GM18858 (cell line): ENCODE data around the gene BSDC1.
"Not testable (repeated sequence)": the region's sequence is repeated elsewhere in the genome, so short reads cannot be mapped to it uniquely, and the experiment has no call there.

Source experiments
- ATAC-seq: cut with Tn5 transposase; IDR thresholded peaks from one replicate; pipeline ENCODE4 v1.9.1; 2021; ENCODE audit not compliant: unreplicated experiment

The BSDC1 gene, protein sequence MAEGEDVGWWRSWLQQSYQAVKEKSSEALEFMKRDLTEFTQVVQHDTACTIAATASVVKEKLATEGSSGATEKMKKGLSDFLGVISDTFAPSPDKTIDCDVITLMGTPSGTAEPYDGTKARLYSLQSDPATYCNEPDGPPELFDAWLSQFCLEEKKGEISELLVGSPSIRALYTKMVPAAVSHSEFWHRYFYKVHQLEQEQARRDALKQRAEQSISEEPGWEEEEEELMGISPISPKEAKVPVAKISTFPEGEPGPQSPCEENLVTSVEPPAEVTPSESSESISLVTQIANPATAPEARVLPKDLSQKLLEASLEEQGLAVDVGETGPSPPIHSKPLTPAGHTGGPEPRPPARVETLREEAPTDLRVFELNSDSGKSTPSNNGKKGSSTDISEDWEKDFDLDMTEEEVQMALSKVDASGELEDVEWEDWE

DNA sequence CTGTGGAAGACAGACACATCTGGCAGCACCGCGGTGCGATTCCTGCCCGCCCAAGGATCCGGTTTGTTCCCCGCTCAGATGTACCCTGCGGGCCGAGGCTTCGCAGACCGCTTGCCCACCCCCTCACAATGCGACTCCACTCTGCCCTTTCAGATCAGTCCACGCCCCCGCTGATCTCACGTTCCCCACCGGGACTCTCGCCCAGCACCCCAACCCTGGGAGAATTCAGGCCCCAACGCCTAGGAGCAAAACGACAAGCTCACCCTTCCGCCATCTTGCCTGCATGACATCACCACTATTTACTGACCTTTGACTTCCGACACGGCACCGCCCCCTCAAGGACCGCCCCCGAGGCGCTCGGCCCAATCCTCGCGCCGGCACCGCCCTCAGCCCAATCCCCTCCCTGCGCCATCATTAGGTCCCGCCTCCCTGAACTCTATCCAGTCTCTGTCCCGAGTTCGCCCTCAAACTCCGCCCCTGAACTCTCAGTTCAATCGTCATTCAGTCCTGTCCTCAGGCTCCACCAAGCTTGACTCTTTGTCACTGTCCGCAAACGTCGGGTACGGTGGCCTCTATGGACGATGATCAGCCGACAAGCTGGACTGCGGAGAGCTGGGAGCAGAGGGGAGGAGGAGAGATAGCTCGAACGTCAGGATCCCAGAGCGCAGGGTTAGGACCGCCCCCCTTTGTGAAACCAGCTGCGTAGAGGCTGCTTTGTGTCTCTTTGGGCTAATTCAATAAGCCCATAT is at the start of gene BSDC1:
TSS of gene BSDC1 (minus strand) at position 301 of the 749 bp plus-strand sequence. CDS start at position 274, 27 bp downstream.
- peak; percentile 77 for ATAC-seq

DNA sequence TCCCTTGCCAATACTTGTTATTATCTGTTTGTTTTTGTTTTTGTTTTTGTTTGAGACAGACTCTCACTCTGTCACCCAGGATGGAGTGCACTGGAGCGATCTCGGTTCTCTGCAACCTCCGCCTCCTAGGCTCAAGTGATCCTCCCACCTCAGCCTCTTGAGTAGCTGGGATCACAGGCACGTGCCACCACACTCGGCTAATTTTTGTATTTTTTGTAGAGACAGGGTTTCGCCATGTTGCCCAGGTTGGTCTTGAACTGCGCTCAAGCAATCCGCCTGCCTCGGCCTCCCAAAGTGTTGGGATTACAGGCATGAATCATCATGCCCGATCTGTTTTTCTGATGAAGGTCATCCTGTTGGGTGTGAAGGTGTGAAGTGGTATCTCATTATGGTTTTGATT is 47.2 kb upstream of the BSDC1 start:
- ATAC-seq: not testable (repeated sequence)

DNA sequence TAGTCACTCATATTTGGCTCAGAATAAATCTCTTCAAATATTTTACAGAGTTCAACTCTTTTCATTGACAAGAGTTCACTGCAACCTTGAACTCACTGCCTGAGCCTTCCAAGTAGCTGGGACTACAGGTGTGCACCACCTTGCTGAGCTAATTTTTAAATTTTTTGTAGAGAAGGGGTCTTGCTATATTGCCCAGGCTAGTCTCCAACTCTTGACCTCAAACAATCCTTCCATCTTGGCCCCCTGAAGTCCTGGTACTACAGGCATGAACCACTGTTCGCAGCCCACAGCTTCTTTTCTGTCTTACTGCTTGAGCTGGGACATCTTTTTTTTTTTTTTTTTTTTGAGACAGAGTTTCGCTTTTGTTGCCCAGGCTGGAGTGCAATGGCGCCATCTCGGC is 44.5 kb upstream of the BSDC1 start:
- ATAC-seq: not testable (repeated sequence)

DNA sequence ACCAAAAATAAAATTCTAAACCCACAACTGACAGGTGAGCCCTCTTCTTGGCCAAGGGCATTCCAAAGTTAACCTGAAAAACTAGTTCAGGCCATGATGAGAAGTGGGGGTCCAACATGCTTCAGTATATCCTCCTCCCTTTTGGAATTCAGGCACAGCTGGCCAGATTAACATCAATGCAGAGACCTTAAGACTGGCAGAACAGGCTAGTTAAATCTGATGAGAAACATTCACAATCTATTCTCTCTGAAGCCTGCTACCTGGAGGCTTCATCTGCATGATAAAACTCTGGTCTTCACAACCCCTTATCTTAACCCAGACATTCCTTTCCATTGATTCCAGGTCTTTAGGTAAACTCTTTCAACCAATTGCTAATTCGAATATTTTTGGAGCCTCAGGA is 43.9 kb upstream of the BSDC1 start:
- ATAC-seq: no peak

DNA sequence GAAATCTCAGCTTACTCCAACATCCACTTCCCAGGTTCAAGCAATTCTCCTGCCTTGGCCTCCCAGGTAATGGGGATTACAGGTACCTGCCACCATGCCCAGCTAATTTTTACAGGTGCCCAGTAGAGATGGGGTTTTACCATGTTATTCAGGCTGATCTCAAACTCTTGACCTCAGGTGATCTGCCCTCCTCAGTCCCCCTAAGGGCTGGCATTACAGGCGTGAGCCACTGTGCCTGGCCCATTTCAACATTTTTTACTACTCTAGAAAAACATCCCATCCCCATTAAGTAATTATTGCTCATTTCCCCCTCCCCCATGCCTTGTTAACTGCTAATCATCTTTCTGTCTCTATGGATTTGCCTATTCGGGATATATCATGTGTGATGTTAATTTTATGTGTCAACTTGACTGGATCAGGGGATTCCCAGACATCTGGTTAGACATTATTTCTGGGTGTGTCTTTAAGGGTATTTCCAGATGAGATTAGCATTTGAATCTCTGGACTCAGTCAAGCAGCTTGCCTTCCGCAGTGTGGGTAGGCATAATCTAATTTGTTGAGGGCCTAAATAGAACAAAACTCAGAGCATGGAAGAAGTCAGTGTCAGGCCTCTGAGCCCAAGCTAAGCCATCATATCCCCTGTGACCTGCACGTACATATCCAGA is 37.6 kb upstream of the BSDC1 start:
- no peak for ATAC-seq

DNA sequence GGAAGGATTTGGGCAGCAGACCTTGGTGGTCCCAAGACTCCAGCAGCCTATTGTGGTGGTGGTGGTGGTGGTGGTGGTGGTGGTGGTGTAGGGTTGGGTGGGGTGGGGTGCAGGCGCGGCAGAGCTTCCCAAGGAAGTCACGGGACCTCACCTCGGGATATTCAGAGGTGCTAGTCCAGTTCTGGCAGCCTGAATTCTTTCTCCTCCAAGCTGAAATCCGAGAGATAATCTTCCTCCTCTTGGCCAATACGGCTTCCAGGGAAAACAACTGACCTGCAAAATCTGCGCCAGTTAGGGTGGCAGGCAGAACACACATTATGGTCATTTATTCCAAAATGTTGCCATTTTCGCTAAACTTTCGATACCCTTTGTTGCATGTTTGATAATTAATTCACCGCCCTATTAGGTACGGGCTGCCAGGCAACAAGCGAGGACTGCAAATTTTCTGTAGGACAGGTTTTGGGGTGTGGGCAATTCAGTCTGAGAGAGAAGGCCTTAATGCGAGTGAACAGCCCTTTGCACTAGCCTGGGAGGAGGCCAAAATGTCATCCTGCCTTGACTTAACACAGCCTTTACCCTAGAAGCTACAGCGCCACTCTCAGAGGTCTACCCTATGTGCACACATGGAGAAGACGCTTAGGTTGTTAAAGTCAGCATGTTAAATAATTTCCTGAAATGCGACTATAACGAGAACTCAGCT is 33.2 kb upstream of the BSDC1 start:
- no peak for ATAC-seq

DNA sequence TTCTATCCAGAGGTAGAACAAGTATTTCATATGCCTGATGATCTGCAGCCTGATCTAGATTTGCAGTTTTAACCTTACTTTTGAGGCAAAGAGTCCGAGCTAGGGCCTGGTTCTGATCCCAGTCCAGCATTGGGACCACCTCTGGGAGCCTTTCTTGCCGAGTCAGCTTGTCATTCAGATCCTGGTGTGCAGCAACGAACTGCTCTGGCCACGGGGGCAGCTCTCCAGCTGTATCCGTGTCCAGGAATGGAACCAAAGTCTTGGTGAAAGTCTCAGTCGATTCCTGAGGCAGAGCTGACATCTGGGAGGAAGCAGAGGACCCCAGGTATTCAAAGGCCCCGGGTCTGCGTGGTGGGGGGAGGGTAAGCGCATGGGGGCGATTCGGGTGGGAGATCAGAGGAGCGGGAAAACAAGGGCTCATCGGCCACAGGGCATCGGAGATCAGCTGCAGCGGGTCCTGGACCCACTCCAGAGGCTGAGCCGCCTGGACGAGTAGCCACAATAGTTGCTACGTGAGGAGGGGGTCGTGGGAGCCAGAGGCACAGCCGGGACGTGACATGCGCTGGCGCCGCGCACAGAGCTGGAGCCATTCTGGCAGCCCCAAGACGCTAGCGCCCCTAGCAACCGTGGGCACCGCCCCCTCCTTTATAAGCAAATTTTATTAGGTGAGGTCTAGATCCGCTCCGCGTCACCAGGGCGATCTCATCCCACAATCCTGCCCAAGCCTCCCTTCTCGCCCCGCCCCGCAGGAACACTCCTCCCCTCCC is 32.4 kb upstream of the BSDC1 start:
- ATAC-seq: no peak

DNA sequence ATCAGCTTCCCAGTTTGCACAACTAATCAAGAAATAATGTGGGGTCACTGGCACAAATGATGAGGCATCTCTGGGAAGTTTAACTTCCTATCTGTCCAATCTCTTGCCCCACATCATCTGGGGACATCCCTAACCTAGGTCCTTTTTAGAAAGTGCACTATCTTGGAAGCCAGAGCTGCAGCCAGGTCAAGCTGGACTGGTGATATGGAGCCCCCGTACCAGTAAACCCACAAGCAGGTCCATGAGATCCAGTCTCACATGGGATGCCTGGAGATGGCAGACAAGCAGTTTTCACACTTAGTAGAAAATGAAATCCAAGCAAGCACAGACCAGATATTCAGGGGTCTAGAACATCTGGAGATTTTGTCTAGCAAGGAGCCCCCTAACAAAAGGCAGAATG is 27.5 kb upstream of the BSDC1 start:
- ATAC-seq: no peak

DNA sequence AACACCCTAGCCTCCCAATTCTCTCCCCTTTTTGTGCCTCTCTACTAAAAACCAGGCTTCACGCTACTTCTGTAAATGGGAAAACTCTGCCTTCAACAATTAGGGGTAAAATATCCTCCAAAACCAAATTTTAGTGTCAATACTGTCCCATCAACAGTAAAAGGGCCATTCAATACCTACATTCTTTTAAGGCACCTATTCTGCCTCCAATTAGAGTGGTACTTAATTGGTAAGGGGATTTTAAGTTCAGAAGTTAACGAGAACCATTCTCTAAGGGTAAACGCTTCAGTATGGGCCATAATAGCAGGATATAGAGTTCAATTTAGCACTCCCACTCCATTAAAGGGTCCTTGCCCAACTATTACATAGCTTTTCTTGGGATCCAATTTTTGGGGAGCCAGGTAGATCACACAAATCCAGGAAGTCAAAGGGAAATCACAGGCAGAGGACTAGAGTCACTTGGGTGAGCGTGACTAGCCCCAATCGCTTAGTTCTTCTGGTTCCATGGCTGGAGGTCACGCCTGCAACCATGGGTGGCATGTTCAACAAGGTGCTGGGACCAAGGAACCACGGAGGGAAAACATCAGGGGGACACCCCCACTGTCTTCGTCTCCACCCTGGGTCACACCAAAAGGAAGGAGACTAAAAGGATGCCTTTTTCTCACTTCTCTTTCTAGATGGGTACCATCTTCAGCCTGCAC is 20.1 kb upstream of the BSDC1 start:
- ATAC-seq: no peak

DNA sequence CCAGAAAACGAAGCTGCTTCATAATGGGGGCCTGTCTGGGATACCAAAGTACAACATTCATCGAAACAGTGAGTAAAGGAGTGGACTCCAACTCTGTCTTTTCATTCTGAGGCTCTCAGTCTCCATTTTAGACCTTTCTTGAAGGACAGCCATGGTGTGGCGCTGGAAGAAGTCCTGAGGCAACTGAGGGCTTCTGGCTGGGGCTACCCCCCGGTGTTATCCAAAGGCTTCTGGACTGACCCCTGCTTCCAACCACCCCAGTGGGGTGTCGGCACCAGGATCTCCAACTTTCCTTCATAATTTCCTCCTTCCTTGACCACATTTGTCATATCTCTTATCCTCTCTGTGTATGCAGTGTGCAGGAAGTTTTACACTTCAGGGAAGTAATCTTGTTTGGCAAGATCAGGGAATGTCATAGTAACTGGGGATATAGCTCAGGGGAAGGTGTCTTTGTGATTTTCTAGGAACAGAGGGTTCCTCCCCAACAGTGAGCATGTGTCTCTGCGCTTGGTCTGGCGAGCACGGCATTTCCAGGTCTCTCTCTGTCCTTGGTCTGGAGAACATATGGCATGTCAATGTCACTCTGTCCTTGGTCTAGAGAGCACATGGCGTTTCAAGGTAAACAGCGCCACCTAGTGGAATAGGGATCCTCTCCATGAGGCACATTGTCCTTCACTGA is 19.4 kb upstream of the BSDC1 start:
- ATAC-seq: no peak

DNA sequence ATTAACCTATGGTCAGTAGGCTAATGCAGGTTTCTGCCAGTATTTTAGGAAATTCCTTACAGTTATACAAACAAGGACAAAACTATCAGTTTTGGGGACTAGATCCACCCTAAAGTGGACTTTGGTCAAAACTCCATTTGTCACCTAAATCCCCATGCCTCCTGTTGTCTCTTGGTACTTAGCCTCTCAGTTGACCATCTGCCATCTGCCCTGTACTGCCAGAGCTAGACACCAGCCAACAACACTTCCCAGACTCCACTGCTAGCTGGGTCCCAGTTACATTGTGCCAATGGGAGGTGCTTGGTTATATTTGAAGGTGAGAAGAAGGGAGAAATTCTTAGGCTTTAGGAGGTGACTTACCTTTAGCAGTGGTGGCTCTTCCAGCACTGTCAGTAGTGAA is 17.0 kb upstream of the BSDC1 start:
- ATAC-seq: no peak

DNA sequence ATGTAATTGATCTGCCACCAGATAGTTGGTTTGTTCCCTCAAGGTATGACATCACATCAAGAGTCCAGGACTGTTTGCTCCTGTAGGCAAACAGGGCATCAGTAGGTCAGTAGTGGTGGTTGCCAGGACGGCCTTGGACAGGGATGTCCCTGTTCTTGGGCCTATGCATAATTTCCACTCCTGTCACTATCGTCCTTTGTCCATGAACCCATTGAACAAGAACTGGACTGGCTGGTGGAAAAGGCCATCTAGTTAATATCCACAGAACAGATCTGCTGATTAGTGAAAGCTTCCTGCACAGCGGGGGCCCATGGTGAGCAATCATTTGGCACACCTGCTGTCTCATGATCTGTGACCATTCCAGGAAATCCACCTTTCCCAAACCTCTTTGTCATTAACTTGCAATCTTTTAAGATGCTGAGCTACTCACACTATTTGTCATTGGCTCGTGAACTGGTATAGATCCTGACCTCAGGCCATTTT is 12.4 kb upstream of the BSDC1 start:
- no peak for ATAC-seq

DNA sequence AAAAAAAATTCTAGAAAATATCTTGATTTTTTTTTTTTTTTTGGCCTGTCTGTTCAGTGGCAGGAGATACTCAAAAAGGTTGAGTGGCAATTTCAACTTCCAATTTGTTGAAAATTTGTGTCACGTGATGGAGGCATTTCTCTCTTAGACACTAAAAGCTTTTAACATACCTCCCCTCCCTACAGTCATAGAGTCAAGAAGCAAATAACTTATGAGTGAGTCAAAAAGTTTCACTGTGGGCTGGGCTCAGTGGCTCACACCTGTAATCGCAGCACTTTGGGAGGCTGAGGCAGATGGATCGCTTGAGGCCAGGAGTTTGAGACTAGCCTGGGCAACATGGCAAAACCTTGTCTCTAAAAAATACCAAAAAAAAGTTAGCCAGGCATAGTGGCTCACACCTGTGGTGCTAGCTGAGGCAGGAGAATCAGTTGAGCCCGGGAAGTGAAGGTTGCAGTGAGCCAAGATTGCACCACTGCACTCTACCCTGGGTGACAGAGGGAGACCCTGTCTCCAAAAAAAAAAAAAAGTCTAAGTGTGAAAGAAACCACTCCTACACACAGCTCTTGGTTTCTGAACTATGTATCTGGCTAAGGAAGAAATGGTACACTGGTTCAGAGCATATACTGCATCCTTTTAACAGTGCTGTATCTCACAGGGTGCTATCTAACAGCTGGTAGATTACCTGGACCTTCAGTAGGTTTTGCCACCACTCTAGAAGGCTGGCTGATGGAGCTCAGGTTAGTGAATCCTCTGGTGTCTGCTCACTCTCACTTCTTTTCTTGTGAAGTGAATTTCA is 11.6 kb upstream of the BSDC1 start:
- no peak for ATAC-seq

DNA sequence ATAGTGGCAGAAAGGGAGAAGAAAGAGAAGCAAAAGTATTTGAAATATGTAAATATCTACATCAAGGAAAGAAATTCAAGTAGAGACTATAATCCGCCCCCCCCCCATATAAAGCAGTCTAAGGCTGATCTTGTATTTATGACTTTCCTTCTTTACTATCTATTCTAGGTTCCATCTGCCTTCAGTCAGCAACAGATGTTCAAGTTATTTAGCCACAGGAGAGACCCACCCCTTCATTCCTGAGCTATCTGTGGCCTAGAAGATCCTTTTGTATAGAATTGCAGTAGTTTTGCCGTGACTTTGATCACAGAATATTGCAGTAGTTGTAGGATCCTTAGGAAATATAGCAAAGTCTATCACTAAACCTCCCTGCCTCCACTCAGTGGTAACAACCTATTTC is 10.7 kb upstream of the BSDC1 start:
- no peak for ATAC-seq

DNA sequence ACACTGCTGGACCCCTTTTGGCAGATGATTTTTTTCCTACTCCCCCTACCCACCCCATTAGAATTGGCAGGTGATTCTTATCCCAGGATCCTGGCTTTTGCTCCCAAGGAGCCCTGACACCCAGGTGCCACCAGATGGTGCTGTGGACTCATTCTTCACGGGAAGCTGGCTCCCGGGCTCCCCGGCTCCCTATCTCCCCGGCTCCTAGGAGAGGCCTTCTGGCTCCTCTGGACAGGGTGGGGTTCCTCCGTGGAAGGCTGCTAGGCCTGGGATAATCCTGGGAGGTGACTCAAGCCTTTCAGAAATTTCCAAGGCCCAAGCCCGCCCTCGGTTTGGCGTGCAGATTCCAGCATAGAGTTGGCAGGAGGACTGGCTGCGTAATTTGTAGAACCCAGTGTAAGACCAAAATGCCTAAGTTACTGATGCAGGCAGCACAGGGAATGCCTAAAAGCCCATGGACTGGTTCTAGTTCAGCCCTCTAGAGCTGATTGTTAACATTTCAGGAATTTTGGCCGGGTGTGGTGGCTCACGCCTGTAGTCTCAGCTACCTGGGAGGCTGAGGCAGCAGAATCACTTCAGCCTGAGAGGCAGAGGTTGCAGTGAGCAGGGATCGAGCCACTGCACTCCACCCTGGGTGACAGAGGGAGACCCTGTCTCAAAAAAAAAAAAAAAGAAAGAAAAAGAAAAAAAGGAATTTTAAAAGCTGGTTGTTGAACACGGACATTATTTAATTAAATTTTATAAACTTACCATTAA is 6.8 kb upstream of the BSDC1 start:
- ATAC-seq: no peak

DNA sequence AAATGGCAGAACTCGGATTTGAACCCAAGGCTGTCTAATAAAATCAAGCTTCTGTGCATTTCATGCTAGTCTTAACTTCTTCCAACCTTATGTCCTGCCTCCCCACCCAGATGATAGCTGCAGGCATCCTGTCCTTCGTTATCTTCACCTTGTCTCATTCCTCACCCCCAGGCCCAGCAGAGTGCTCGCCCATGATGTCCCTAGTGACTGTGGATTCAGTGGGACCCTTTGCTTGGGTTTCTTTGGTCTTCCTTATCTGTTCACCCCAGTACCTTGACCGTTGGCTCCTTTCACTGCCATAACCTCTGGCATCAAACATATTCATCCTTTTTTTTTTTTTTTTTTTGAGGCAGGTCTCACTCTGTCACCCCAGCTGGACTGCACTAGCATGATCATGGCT is 5.6 kb upstream of the BSDC1 start:
- no peak for ATAC-seq

DNA sequence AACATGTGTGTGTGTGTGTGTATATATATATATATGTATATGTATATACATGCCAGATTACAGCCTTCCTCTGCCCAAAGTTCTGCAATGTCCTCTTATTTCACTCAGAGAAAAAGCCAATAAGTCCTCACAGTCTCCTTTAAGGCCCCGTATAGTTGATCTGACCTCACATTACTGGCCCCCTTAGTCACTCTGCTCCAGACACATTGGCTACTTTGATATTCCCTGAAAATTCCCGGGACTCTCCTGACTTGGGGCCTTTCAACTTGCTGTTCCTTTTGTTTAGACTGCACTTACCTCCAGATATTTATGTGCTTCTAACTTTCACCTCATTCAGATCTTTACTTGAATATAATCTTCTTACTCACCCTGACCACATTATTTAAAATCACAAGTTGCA is 4.2 kb upstream of the BSDC1 start:
- ATAC-seq: no peak

DNA sequence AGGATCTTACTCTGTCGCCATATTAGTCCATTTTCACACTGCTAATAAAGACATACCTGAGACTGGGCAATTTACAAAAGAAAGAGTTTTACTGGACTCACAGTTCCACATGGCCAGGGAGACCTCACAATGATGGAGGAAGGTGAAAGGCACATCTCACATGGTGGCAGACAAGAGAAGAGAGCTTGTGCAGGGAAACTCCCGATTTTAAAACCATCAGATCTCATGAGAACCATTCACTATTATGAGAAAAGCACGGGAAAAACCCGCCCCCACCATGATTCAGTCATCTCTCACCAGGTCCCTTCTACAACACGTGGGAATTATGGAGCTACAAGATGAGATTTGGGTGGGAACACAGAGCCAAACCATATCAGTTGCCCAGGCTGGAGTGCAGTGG is 2.3 kb upstream of the BSDC1 start:
- ATAC-seq: not testable (repeated sequence)
